Tibial artery (tissue), 4 donors: ENCODE measurements around the gene DCLK2.

ENCODE experiments used
- DNase-seq, 2 donors: peaks; one replicate each; pipeline ENCODE4 v3.0.0-alpha.2; 2019
- H3K27ac ChIP-seq, 2 donors: fragments of 200-600 bp; sonication (generic) in 1 of 2; 1 replicate in 1 of 2; 2 replicates in 1 of 2; pipeline ENCODE4 v1.5.1; 2018 to 2019; ENCODE audit warnings: mild to moderate bottlenecking in 1 of 2
- H3K27me3 ChIP-seq, 2 donors: fragments of 200-600 bp; sonication (generic) in 1 of 2; one replicate each; pipeline versions ENCODE4 v1.5.1 to v1.6.0; 2016 to 2019
- H3K36me3 ChIP-seq, 3 donors: fragments of 200-600 bp; sonication (generic) in 2 of 3; one replicate each; pipeline ENCODE4 v1.5.1; 2016 to 2019; ENCODE audit warnings: mild to moderate bottlenecking in 2 of 3
- H3K4me1 ChIP-seq, 4 donors: fragments of 200-600 bp; sonication (generic) in 2 of 4; 1 replicate in 3 of 4; 2 replicates in 1 of 4; pipeline ENCODE4 v1.5.1; 2016 to 2019
- H3K4me3 ChIP-seq, 2 donors: fragments of 200-600 bp; sonication (generic) in 1 of 2; 1 replicate in 1 of 2; 2 replicates in 1 of 2; pipeline ENCODE4 v1.5.1; 2018 to 2019; ENCODE audit warnings: mild to moderate bottlenecking in 2 of 2
- H3K9me3 ChIP-seq, 3 donors: fragments of 200-600 bp; sonication (generic) in 1 of 3; one replicate each; pipeline ENCODE4 v1.5.1; 2016 to 2019
- CTCF ChIP-seq, 2 experiments: fragments of 200-600 bp in 1 of 2; fragments of 450-650 bp in 1 of 2; IDR thresholded peaks; one replicate each; pipeline ENCODE4 v1.5.1; 2017 to 2019; ENCODE audit warnings: antibody characterized with exemption in 2 of 2, mild to moderate bottlenecking in 1 of 2, moderate library complexity in 1 of 2
- intact Hi-C: fragments of 100-400 bp; cut with DNase I; formaldehyde crosslinking; loops from one replicate; pipeline ENCODE4 v1.15.0; 2023; ENCODE audit warnings: low total_unique reads

DCLK2 gene

GRCh38 chr4:150289881-150290280 is 211.6 kb downstream of the DCLK2 start:
- Histone ChIP-seq H3K27ac (no peak overlapping the region), H3K9me3 (no peaks in the 10 kb centered on the region), H3K27me3 (no peaks in the 10 kb centered on the region), H3K4me3 (no peak overlapping the region), H3K4me1 (no peaks in the 10 kb centered on the region), H3K36me3 (peaks cover 0 to 9% (median 0%) of the 10 kb centered on the region in 3 donors)
- intact Hi-C loops, result loop anchor here (10.0 kb wide), 1 partner anchor 585 kb away; no protein-coding TSS in a partner anchor
- no peak for TF ChIP-seq CTCF (IDR thresholded peaks at IDR 0.05)
- DNase-seq, result no peak

- Histone ChIP-seq H3K27me3 (no peaks in the 10 kb centered on the region), H3K9me3 (no peaks in the 10 kb centered on the region), H3K36me3 (no peaks in the 10 kb centered on the region), H3K27ac (no peak overlapping the region), H3K4me3 (no peak overlapping the region), H3K4me1 (peaks cover 0 to 4% (median 0%) of the 10 kb centered on the region in 4 donors)
- intact Hi-C loops, result loop anchor here (10.0 kb wide), 1 partner anchor 577 kb away; no protein-coding TSS in a partner anchor
- DNase-seq, result peak in 1 of 2 donors; percentile 28
- peak; percentile 64 for TF ChIP-seq CTCF (IDR thresholded peaks at IDR 0.05)
Observed at GRCh38 chr4:150297861-150298474, 219.7 kb downstream of the DCLK2 start.

GRCh38 chr4:150299816-150300215 is 221.6 kb downstream of the DCLK2 start:
- Histone ChIP-seq H3K4me1 (peaks cover 0 to 4% (median 0%) of the 10 kb centered on the region in 4 donors), H3K27me3 (no peaks in the 10 kb centered on the region), H3K4me3 (no peak overlapping the region), H3K36me3 (no peaks in the 10 kb centered on the region), H3K27ac (no peak overlapping the region), H3K9me3 (no peaks in the 10 kb centered on the region)
- no peak for DNase-seq
- intact Hi-C loops, result loop anchor here (10.0 kb wide), 1 partner anchor 575 kb away; no protein-coding TSS in a partner anchor
- no peak for TF ChIP-seq CTCF (IDR thresholded peaks at IDR 0.05)

GRCh38 chr4:150302553-150302952 is 224.3 kb downstream of the DCLK2 start:
- intact Hi-C loops, result no loop called here
- Histone ChIP-seq H3K9me3 (no peaks in the 10 kb centered on the region), H3K27ac (no peak overlapping the region), H3K36me3 (no peaks in the 10 kb centered on the region), H3K4me3 (no peak overlapping the region), H3K4me1 (peaks cover 0 to 21% (median 5%) of the 10 kb centered on the region in 4 donors), H3K27me3 (no peaks in the 10 kb centered on the region)
- peak in 1 of 2 donors; percentile 37 for DNase-seq
- TF ChIP-seq CTCF (IDR thresholded peaks at IDR 0.05), result no peak

GRCh38 chr4:150305995-150306394 is 227.8 kb downstream of the DCLK2 start:
- no peaks in the 10 kb centered on the region for H3K36me3 ChIP-seq
- no peaks in the 10 kb centered on the region for H3K9me3 ChIP-seq
- DNase-seq, result no peak
- no peak for TF ChIP-seq CTCF (IDR thresholded peaks at IDR 0.05)
- no peak overlapping the region for H3K4me3 ChIP-seq
- peak overlapping the region; percentile 11 to 18 for H3K27ac ChIP-seq
- intact Hi-C loops, result no loop called here
- peaks cover 0 to 34% (median 8%) of the 10 kb centered on the region in 4 donors for H3K4me1 ChIP-seq
- H3K27me3 ChIP-seq, result no peaks in the 10 kb centered on the region
